Lower leg skin (tissue), 4 donors: ENCODE results near the gene ATP8A2. TPM values are rescaled to one million over a fixed set of nuclear protein-coding genes. Genes with fewer than 3 reads are reported as not detected.

Experiments used
- DNase-seq, 2 donors: peaks; one replicate each; pipeline ENCODE4 v3.0.0-alpha.2; 2019; ENCODE audit warnings: low spot score in 2 of 2
- H3K4me3 ChIP-seq: fragments of 200-600 bp; sonication (generic); 2 replicates; pipeline ENCODE4 v1.5.1; 2017; ENCODE audit warnings: mild to moderate bottlenecking, low read depth; ENCODE audit not compliant: poor library complexity, severe bottlenecking
- CTCF ChIP-seq, 3 donors: fragments of 450-650 bp; IDR thresholded peaks; one replicate each; pipeline ENCODE4 v1.5.1; 2016; ENCODE audit warnings: antibody characterized with exemption in 3 of 3, mild to moderate bottlenecking in 3 of 3, moderate library complexity in 2 of 3
- POLR2A ChIP-seq, 2 donors: fragments of 450-650 bp; IDR thresholded peaks; one replicate each; pipeline ENCODE4 v1.6.1; 2016 to 2017; ENCODE audit warnings: antibody characterized with exemption in 2 of 2, mild to moderate bottlenecking in 1 of 2, moderate library complexity in 1 of 2
- WGBS, 2 donors: methylation state at CpG; one replicate each; pipeline ENCODE4 v1.1.5; 2018; 5-methylcytosine and 5-hydroxymethylcytosine counted together
- intact Hi-C: fragments of 100-400 bp; cut with DNase I; formaldehyde crosslinking; loops from one replicate; pipeline ENCODE4 v1.15.0; 2023; ENCODE audit warnings: low total_unique reads
- total RNA-seq, 4 donors: library from RNA; depleted of rRNA; stranded (reverse); fragments of >200 nt; gene quantifications; one replicate each; pipeline ENCODE4 v1.1.0, GENCODE V29; 2016

The ATP8A2 gene
- total RNA-seq, 4 donors from 2014 or later = 0.05 to 0.23 TPM; not detected in 2

- DNase-seq = no peak
- no peak for TF ChIP-seq POLR2A (IDR thresholded peaks at IDR 0.05)
- no peak for TF ChIP-seq CTCF (IDR thresholded peaks at IDR 0.05)
- intact Hi-C loops = no loop called here
- WGBS, 2 donors = 5 to 7% methylated on average over 12 to 18 of the region's 72 CpGs
- H3K4me3 ChIP-seq = no peak within 1 kb of the TSS
Measured at GRCh38 chr13:26051657-26052311, 680.0 kb downstream of the ATP8A2 start, which contains the start of gene SHISA2. SHISA2 (minus strand) TSS chr13:26052016; CDS start chr13:26050975, 1,041 bp downstream.

GRCh38 chr13:26052337-26052736 lies 680.6 kb downstream of the ATP8A2 start:
- DNase-seq = no peak
- intact Hi-C loops = no loop called here
- H3K4me3 ChIP-seq = no peak overlapping the region
- TF ChIP-seq CTCF (IDR thresholded peaks at IDR 0.05) (no peak), POLR2A (IDR thresholded peaks at IDR 0.05) (no peak)
- WGBS, 2 donors = 56 to 68% methylated on average over 10 of the region's 10 CpGs

GRCh38 chr13:26053418-26053980 lies 681.7 kb downstream of the ATP8A2 start:
- 86 to 90% methylated on average over 6 of the region's 6 CpGs for WGBS, 2 donors
- no peak overlapping the region for H3K4me3 ChIP-seq
- DNase-seq = no peak
- intact Hi-C loops = no loop called here
- TF ChIP-seq CTCF (IDR thresholded peaks at IDR 0.05) = no peak
- no peak for TF ChIP-seq POLR2A (IDR thresholded peaks at IDR 0.05)

GRCh38 chr13:26054896-26055295 lies 683.1 kb downstream of the ATP8A2 start:
- intact Hi-C loops = no loop called here
- no peak overlapping the region for H3K4me3 ChIP-seq
- no peak for DNase-seq
- no peak for TF ChIP-seq POLR2A (IDR thresholded peaks at IDR 0.05)
- TF ChIP-seq CTCF (IDR thresholded peaks at IDR 0.05) = no peak

GRCh38 chr13:26058704-26059103 lies 686.9 kb downstream of the ATP8A2 start:
- WGBS, 2 donors = 74 to 80% methylated on average over 6 of the region's 6 CpGs
- no peak for TF ChIP-seq POLR2A (IDR thresholded peaks at IDR 0.05)
- no peak for TF ChIP-seq CTCF (IDR thresholded peaks at IDR 0.05)
- intact Hi-C loops = no loop called here
- DNase-seq = no peak
- H3K4me3 ChIP-seq = no peak overlapping the region
